ENCODE results near the gene PDZK1.
"Not testable (repeated sequence)": the region's sequence is repeated elsewhere in the genome, so short reads cannot be mapped to it uniquely, and the experiment has no call there.

PDZK1 gene

DNA sequence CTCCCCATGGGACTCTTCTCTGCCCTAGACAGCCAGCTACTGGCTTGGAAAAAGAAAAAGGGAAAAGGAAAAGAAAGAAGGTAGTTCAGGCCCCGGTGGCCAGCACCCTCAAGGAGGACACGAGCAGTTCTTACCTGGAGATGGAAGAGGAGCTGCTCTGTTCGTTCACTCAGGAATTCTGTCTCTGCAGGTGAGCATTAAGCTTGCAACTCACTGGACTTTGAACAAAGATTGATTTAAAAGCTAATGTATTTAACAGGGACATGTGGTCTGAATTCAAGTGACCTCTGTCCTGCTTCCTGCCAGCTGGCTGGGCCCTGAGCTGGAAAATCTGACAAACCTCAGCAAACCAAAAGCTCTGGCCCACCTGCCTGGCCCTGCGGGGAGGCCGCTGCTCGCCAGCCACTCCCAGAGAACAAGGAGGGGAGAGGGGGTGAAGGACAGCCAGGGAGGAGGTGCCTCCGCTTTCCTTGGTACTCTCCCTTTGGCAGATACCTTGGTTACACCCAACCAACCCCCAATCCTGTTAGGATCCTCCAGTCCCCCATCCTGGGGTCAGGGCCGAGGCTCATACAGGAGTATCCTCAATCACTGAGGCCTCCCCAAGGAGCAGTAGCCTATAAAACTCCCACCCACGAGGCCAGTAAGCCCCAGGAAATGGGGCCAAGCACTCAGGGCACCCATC is at the start of gene PDZK1:
Gene PDZK1 (minus strand): TSS at position 186 of the 685 bp plus-strand sequence. CDS start 19,347 bp downstream, outside the sequence.
- DNase-seq, result no peak

DNA sequence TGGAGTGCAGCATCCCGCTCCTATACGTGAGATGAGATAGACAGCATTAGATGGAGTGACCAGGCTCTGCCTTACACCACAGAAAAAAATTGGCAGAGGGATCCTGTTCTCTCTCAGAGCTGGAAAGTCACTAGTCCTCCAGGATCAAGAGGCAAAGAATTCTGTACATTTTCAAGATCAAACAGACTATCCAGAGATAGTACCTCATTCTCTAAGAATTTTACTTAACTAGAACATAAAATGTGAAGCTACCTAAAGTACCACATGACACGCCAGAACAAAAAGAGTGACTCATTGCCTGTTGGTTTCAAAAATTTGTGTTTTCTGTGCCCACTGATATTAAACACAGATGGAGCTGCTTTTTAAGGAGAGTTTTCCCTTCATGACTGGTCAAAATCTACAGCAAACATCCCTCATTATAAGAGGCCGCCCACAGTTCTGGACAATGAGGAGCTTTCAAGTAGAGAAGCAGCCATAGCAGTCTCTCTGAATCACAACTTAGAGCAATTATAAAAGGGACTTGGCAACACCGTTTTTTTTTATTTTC is 44.4 kb upstream of the PDZK1 start:
- no peak for DNase-seq

DNA sequence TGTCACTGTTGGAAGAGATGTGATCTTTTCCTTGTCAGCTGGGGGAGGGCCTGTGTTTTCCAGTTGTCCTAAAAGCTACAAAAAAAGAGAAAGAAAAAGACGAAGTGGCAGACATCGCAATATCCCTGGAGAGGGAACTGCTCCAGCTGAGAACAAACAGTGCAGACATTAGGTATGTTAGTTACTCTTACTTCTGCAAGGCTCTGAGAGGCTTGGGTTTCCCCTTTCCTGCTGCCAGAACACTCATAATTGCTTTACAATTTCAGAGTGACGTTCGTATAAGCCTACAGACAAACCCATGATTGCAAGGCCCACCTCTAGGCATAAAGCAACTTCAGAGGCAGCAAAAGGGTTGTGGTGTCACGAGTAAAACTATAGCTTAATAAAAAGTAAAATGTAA is 43.3 kb upstream of the PDZK1 start:
- DNase-seq, result no peak

DNA sequence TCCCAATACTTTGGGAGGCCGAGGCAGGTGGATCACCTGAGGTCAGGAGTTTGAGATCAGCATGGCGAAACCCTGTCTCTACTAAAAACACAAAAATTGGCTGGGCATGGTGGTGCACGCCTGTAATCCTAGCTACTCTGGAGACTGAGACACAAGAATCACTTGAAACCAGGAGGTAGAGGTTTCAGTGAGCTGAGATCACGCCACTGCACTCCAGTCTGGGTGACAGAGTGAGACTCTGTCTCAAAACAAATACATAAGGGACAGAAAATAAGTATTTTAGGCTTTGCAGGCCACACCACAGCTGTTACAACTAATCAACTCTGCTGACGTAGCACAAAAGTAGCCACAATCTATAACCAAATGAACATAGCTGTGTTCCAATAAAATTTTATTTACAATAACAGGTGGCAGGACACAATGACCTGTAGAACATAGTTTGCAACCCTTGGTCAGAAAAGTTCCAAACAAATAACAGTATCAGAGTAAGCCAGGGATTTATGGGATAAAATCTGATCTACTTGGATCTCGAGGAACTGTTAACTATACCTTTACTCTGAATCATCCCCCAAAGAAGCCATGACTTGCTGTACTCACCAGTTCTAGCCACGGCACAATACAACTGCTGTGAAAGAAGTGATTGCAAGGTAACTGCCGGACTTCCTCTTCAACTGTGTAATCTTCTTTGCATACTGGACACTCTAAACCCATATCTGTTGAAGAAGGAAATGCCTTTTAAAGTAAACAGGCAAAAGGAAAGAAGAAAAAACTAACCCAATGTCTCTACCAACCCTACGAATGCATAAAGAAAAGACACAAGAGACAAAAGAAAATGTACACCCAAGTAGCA is 40.5 kb upstream of the PDZK1 start:
- no peak for DNase-seq

DNA sequence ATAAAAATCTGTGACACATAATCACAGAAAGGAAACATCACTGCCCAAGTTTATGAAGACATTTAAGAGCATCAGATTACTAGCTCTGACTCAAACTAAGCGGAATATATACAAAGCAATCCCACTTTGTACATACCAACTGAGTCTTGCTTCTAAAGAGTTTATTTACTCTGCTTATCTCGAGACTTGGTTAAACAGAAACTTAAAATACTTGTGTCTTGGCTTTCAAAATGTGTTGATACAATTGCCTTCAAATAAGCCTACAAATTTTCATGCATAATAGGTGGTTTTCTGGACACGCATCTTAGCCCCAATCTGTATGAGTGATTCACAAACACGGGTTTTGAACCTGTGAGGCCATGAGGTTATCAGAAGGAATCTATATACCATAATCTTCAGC is 33.1 kb upstream of the PDZK1 start:
- DNase-seq, result no peak

DNA sequence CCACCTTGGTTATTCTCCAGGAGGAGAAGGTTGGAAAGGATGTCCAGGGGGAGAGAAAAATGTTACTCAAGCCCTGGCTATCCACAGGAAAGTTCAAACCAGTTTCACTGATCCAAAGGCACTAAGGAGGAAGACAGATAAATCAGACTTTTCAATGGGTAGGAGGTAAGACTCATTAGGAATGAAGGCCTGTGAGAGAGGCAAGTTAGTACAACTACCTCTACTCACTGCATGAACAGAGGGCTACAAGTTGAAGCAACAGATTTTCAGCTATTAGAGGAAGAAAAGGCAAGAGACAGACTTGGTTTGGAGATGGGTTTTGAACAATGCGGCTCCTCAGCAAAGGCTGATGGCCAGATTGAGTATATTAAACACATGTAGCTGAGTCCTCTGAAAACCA is 29.0 kb upstream of the PDZK1 start:
- no peak for DNase-seq

DNA sequence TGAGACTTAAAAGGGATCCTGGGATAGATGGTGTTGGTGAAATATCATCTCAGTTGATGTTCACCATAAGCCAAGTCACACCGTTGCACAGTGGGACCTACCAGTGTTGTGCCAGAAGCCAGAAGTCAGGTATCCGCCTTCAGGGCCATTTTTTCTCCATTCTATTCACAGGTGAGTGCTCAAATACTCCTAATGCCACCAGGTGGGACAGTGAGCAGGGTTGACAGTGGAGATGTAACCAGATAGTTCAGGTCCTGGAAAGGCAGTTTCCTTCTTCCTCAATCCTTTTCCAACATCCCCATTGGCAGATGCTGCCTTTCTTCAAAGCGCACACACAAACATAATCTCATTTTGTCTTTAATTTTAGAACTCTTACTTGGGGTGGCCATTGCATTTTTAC is 23.7 kb upstream of the PDZK1 start:
- DNase-seq, result no peak

DNA sequence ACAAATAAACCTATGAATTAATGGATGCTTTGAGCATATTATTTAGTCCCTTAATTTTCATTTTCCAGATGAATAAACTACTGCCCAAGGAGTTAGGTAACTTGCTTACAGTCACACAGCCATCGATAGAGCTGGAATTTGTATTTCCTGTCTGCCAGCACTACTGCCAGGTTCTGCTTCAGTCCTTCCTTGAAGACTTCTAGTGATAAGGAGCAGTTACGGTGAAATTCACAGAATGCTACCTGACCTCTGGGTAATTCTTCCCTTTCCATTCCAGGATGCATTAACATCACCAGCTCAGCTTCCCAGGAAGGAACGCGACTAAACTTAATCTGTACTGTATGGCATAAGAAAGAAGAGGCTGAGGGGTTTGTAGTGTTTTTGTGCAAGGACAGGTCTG is 23.3 kb upstream of the PDZK1 start:
- DNase-seq, result no peak

DNA sequence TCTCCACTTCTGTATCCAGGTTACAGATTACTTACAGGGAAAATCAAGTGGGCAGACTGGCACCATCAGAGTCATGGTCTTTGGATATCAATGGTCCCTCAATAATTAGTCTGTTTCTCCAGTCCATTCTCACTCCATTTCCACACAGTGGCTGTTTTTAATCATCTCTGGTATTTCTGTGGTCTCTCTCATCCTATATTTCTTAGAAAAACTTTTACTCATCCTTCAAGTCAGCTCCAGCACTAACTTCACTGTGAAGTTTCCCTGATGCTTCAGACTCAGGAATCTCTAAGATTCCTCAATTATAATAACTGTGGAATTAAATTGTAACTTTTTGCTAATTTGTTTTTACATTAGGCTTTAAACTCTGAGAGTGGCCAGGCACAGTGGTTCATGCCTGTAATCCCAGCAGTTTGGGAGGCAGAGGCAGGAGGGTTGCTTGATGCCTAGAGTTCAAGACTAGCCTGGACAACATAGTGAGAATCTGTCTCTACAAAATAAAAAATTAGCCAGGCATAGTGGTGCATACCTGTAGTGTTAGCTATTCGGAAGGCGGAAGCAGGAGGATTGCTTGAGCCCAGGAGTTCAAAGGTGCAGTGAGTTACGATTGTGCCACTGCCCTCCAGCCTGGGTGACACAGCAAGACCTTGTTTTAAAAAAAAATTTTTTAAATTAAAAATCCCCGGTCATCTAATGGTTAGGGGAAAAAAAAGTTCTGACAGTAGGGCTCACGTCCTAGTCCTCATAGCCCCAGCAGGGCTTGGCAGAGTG is 22.7 kb upstream of the PDZK1 start:
- no peak for DNase-seq

DNA sequence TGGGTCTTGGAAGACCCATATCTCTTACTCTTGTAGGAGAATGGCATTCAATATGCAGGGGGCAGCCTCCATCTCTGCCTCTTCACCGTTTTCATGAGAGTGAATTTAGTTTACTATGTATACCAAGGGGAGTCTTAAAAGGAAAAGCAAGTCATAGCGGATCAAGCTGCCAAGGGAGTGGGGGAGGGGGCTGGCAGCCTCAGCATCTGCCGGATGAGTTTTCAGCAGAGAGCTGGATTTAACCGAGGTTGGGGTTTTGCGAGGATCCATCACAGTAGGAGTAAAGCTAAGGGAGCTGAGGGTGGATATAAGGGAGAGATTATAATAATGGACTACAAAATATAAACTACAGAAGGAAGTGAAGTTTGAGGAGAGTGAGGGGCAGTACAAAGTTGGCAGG is 22.0 kb upstream of the PDZK1 start:
- DNase-seq, result no peak

DNA sequence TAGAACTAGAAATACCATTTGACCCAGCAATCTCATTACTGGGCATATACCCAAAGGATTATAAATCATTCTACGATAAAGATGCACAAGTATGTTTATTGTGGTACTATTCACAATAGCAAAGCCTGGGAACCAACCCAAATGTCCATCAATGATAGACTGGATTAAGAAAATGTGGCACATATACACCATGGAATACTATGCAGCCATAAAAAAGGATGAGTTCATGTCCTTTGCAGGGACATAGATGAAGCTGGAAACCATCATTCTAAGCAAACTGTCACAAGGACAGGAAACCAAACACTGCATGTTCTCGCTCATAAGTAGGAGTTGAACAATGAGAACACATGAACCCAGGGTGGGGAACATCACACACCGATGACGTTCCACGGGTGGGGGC is 19.0 kb upstream of the PDZK1 start:
- DNase-seq, result not testable (repeated sequence)

DNA sequence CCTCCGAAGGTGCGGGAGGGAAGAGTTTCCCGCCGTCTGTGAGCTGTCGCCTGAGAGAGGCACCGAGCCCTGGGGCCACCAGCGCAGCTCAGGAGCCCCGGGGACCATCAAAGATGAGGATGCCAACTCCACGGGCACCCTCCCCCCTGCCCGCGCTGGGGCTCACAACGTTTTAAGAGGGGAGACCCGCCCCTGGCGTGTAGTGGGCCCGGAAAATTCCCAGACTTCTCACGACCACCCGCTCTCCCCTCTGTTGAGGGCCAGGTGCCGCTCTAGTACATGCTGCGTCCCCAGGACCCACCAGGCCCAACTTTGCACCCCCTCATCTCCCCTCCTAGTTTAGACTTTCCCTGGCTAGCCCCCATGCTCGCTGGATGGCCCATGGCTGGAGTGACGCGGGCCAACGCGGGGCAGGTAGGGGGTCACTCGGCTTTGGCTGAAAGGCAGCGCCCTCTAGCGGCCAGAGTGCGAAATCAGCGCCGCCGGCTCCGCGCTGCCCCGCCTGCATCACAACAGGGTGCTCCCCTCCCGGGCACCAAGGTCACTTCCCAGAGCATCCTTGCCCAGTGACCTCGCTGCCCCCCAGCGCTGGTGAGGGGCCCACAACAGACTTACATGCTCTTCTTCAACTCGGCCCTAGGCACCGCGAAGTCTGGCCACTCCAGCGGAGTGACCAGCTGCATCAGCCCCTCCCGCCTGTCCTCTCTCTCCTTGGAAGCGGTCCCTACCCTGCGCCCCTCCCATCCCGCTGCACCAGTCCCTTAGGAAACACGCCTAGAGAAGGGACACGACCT is 13.9 kb upstream of the PDZK1 start:
- DNase-seq, result peak; percentile 62

DNA sequence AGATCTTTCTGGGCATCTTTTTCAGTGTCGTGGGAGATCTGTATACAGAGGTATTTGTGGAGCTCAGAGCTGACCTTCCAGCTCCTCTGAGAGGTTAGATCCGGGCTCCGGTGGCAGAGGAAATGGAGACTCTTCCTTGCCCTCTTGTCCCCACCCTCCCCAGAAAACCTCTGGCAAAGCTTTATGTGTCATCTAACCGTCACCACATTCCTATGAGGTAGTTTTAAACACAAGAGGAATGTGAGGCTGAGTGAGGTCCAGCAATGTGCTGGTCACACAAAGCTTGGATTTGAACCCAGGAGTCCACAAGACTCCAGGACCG is 13.3 kb upstream of the PDZK1 start:
- DNase-seq, result no peak

DNA sequence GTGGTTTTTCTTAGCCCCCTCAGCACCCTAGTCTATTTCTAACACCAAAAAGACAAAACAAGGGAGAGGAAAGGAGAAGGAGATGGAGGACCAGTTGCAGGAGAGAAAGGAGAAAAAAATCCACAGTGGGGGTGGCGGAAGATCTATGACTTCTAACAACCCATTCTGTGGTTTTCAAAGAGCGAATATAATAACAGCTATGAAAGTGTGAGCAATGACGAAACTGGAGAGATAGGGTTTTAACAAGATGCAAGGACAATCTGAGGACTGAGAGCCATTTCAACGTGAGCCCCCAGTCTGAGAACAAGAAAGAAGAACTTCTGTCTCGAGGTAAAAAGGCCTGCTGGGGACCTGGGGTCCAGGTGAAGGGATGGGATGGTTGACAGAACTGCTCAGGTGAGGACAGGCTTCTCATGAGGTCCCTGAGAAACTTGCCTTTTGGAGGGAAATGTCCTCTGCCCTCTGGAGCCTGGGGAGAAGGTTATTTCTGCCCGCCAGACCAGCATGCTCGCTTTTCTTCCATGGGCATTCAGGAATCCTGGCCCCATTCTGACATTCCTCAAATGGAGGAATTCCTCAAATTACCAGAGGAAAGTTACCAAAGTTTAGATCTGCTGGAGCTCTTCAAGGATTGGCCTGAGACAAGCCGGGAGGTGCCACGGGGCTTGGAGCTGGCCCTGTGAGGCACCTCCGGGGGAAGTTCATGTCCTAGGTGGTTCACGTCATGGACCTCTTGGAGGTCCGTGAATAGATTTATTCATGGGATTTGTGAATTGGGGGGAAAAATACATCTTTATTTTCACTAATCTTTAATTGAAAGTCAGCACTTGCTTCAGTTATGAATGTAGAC is 12.3 kb upstream of the PDZK1 start, which contains the start of gene CD160:
Gene CD160 (plus strand): TSS at position 270 of the 850 bp plus-strand sequence. CDS start 8,829 bp downstream, outside the sequence.
- DNase-seq, result no peak

DNA sequence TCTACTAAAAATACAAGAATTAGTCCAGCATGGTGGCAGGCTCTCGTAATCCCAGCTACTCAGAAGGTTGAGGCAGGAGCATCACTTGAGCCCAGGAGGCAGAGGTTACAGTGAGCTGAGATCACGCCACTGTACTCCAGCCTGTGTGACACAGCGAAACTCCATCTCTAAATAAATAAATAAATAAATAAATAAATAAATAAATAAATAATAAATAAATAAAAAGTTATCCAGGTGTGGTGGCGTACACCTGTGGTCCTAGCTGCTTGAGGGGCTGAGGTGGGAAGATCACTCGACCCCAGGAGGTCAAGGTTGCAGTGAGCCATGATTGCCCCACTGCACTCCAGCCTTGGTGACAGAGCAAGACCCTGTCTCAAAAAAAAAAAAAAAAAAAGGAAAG is 11.3 kb upstream of the PDZK1 start:
- DNase-seq, result not testable (repeated sequence)

DNA sequence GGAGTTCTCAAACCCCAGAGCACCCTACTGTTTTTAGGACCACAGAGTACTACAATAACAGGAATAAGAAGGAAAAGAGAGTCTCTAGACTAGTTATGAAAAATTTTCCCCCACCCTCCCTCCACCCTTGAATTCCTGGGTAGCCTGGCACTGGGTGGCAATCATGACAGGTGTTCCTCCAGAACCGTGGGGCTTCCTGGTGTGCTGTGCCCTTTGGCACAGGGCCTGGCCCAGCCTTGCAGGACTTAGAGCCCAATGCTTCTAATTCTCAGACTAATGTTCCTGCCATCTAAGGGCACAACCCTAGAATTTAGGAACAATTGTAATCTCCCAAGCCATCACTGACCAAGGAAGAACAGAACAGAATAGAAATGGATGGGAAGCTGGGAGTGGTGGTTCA is 10.7 kb upstream of the PDZK1 start:
- no peak for DNase-seq

DNA sequence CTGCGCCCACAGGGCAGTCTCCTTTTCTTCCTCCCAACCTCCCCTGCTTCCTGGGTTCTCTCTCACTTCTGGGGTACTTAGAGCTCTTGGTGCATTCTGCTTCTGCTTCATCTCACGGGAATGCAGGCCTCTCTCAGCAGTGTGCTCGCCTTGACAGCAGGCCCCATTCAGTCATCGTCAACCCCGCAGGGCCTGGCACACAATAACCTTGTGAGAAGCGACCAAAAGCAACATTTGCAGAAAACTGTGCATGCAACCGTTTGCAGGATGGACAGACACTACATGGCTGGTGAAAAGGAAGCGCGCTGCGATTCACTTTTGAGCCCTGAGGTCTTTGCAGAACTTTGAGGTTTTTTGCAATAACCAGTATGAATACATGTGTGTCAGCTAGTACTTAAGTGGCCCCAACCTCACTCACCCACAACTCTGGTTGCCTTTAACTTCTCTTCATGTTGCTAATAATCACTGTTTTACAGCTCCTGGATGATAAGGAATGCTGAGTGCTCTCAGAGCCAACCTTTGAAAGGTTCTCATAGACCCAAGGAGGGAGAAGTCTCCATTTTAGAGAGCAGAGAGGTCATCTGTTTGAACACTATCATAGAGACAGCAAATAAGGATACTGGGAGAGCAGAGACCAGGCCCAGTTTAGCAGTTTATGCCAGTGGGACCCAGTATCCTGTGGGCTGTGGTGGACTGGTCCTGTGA is 9.6 kb upstream of the PDZK1 start:
- DNase-seq, result no peak

DNA sequence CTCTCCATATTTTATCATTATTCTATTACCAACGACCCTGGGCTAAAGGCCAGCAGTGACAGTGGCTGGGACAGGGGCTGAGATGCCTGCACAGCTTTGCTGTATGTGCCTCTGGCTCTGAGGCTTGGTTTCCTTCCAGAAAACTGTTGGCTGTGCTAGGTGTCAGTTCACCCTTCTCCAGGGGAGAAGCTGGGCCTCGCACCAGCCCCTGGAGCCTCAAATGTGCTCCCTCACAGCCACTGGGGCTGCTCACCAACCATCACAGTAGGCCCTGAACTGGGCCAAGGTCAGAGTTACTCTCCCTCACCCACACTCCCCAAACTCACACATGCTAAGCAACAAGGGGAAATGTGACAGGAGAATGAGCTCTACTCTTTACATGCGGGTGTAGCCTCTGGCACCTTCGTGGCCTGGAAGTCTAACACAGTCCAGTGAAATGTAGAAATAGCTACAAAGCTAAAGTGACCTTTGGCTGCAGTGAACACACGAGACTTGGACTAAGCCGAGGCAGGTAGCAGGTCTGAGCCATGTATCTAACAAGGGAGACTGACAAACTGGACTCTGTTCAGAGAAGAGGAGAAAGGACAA is 7.5 kb upstream of the PDZK1 start:
- no peak for DNase-seq

DNA sequence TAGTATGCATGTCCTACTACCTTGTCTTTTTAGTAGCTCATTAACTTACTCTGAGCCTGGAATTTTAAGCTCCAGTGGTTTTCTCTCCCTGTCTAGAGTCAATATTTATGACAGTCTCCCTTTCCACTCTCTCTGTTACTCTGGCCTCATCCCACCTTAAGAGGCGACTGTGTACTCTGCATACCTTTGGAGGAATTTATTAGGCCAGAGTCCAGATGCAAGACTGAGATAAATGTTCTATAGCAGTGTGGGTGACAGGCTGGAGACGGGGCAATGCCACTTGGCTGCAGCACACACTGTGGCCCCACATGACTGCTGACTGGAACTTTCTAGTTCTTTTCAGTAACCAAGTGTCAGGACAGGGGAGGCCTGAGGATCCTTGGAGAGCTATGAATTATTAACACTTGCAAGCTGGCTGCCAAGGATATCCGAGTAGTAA is 4.1 kb upstream of the PDZK1 start:
- no peak for DNase-seq

DNA sequence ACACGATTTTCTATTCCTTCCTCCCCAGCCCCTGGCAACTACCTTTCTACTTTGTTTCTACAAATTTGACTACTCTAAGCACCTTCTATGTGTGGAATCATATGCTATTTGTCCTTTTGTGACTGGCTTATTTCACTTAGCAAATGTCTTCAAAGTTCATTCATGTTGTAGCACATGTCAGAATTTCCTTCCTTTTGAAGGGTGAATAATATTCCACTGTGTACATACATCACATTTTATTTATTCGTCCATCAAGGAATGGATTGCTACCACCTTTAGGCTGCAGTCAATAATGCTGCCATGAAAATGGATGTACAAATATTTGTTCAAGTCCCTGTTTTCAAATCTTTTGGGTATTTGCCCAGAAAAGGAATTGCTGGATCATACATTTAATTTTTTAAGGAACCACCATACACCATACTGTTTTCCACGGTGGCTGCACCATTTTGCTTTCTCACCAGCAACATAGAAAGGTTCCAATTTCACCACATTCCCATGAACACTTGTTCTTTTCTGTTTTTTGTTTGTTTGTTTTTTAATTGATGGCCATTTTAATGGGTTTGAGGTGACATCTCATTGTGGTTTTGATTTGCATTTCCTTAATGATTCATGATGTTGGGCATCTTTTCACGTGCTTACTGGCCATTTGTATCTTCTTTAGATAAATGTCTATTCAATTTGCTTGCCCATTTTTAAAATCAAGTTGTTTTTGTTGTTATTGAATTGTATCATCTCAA is 3.3 kb upstream of the PDZK1 start:
- no peak for DNase-seq

Data from CD4-positive, alpha-beta T cell treated with Interferon gamma for 1 hour (primary cell).